GM19023 (cell line): ENCODE data around the gene BRD3.
"Not testable (repeated sequence)": the region's sequence is repeated elsewhere in the genome, so short reads cannot be mapped to it uniquely, and the experiment has no call there.

Source experiments
- ATAC-seq: cut with Tn5 transposase; IDR thresholded peaks from one replicate; pipeline ENCODE4 v1.9.1; 2021; ENCODE audit warnings: mild to moderate bottlenecking, moderate library complexity; ENCODE audit not compliant: unreplicated experiment

BRD3 gene

GRCh38 chr9:134067904-134068743, at the start of gene BRD3:
Gene BRD3, minus strand, starts transcription at chr9:134068026. Its CDS starts 14,549 bp downstream, at chr9:134053477.
- peak; percentile 78 for ATAC-seq

- ATAC-seq = no peak
Observed at GRCh38 chr9:134112561-134112960, 44.7 kb upstream of the BRD3 start.

GRCh38 chr9:134111064-134111463, 43.2 kb upstream of the BRD3 start:
- no peak for ATAC-seq

- ATAC-seq = no peak
Observed at GRCh38 chr9:134103391-134103998, 35.7 kb upstream of the BRD3 start.

GRCh38 chr9:134101623-134102149, 33.9 kb upstream of the BRD3 start:
- ATAC-seq = no peak

- not testable (repeated sequence) for ATAC-seq
Observed at GRCh38 chr9:134101133-134101532, 33.3 kb upstream of the BRD3 start.

GRCh38 chr9:134100040-134100439, 32.2 kb upstream of the BRD3 start:
- ATAC-seq = no peak

GRCh38 chr9:134099123-134099761, 31.4 kb upstream of the BRD3 start:
- no peak for ATAC-seq

GRCh38 chr9:134089972-134090371, 22.1 kb upstream of the BRD3 start:
- ATAC-seq = no peak

GRCh38 chr9:134088063-134088725, 20.4 kb upstream of the BRD3 start:
- no peak for ATAC-seq

- ATAC-seq = no peak
Observed at GRCh38 chr9:134085674-134086073, 17.8 kb upstream of the BRD3 start.

- no peak for ATAC-seq
Observed at GRCh38 chr9:134083451-134083850, 15.6 kb upstream of the BRD3 start.

GRCh38 chr9:134076644-134077043, 8.8 kb upstream of the BRD3 start:
- ATAC-seq = no peak

- ATAC-seq = not testable (repeated sequence)
Observed at GRCh38 chr9:134075689-134076088, 7.9 kb upstream of the BRD3 start.

GRCh38 chr9:134073500-134073899, 5.7 kb upstream of the BRD3 start:
- no peak for ATAC-seq

GRCh38 chr9:134072683-134073082, 4.9 kb upstream of the BRD3 start:
- ATAC-seq = not testable (repeated sequence)

- no peak for ATAC-seq
Observed at GRCh38 chr9:134071149-134071548, 3.3 kb upstream of the BRD3 start.

GRCh38 chr9:134069480-134070399, 1.9 kb upstream of the BRD3 start:
- ATAC-seq = no peak

GRCh38 chr9:134068744-134069479, 1.1 kb upstream of the BRD3 start:
- ATAC-seq = no peak
